Neutrophil (primary cell): ENCODE data around the gene ITGAL.

Source experiments
- H3K27ac ChIP-seq: fragments of 200-600 bp; sonication (generic); 2 replicates; pipeline ENCODE4 v1.5.1; 2016; ENCODE audit warnings: mild to moderate bottlenecking, moderate library complexity
- H3K27me3 ChIP-seq: fragments of 200-600 bp; sonication (generic); 2 replicates; pipeline ENCODE4 v1.6.0; 2016; ENCODE audit warnings: mild to moderate bottlenecking
- H3K36me3 ChIP-seq: fragments of 200-600 bp; sonication (generic); 2 replicates; pipeline ENCODE4 v1.5.1; 2017
- H3K4me1 ChIP-seq, 2 experiments: fragments of 200-600 bp in 1 of 2; sonication (generic) in 1 of 2; 1 replicate in 1 of 2; 2 replicates in 1 of 2; pipeline versions ENCODE4 v1.5.1 to v1.6.1; 2013 to 2016; ENCODE audit warnings: low read depth in 1 of 2, low read length in 1 of 2, mild to moderate bottlenecking in 1 of 2, moderate library complexity in 1 of 2; ENCODE audit not compliant: control insufficient read depth in 1 of 2, insufficient read depth in 1 of 2
- H3K4me3 ChIP-seq, 2 experiments: fragments of 200-600 bp in 1 of 2; sonication (generic) in 1 of 2; 1 replicate in 1 of 2; 2 replicates in 1 of 2; pipeline ENCODE4 v1.5.1; 2013 to 2016; ENCODE audit warnings: low read depth in 1 of 2, low read length in 1 of 2, mild to moderate bottlenecking in 1 of 2, moderate library complexity in 1 of 2
- H3K9me3 ChIP-seq: fragments of 200-600 bp; sonication (generic); 2 replicates; pipeline ENCODE4 v1.5.1; 2016
- CTCF ChIP-seq: fragments of 200-600 bp; sonication (generic); IDR thresholded peaks from 2 replicates; pipeline ENCODE4 v1.5.1; 2016; ENCODE audit warnings: antibody characterized with exemption

The ITGAL gene

GRCh38 chr16:30499284-30499683 lies 26.7 kb downstream of the ITGAL start:
- Histone ChIP-seq H3K9me3 (no peaks in the 10 kb centered on the region), H3K4me3 (no peak overlapping the region), H3K27me3 (no peaks in the 10 kb centered on the region), H3K36me3 (peaks cover 100% of the 10 kb centered on the region), H3K4me1 (no peaks in the 10 kb centered on the region), H3K27ac (no peak overlapping the region)
- TF ChIP-seq CTCF = no peak

DNA sequence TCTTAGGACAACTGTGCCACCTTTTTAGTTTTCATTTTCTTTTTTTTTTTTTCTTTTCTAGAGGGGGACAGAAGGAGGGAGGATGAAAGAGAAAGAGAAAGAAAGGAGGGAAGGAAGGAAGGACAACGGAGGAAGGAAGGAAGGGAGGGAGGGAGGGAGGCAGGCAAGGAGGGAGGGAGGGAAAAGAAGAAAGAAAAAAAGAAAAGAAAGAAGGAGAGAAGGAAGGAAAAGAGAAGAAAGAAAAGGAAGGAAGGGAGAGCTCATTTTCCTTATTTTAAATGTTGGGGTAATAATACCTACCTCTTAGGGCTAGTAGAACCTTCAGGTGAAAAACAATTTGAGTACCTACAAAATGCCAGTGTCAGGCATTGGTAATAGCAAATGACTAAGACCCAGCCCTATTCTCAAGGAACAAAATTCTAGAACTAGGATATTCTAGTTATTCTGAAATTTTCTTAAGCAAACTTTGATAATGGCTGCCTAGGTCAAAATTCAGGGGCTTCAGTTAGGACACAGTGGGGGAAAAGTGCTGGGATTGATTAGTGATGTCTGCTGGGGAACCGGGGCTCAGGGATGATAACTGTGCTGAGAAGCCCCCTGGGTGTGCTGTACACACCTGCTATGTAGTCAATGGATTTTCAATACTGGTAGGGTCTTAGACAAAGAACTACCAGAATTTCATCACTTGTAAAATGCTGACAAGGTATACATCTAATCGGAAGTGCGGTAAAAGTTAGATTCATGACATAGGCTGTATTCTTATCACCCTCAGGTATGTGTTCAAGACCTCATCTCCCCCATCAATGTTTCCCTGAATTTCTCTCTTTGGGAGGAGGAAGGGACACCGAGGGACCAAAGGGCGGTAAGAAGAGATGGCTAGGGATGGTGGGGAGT lies 31.1 kb downstream of the ITGAL start:
- H3K27me3 ChIP-seq = no peaks in the 10 kb centered on the region
- H3K9me3 ChIP-seq = no peaks in the 10 kb centered on the region
- no peak overlapping the region for H3K27ac ChIP-seq
- H3K4me3 ChIP-seq = no peak overlapping the region
- H3K4me1 ChIP-seq = no peaks in the 10 kb centered on the region
- TF ChIP-seq CTCF = no peak
- H3K36me3 ChIP-seq = peaks cover 99% of the 10 kb centered on the region

- Histone ChIP-seq H3K27me3 (no peaks in the 10 kb centered on the region), H3K36me3 (peaks cover 99% of the 10 kb centered on the region), H3K4me3 (no peak overlapping the region), H3K27ac (no peak overlapping the region), H3K4me1 (no peaks in the 10 kb centered on the region), H3K9me3 (no peaks in the 10 kb centered on the region)
- no peak for TF ChIP-seq CTCF
Observed at GRCh38 chr16:30509081-30509765, 36.7 kb downstream of the ITGAL start.

DNA sequence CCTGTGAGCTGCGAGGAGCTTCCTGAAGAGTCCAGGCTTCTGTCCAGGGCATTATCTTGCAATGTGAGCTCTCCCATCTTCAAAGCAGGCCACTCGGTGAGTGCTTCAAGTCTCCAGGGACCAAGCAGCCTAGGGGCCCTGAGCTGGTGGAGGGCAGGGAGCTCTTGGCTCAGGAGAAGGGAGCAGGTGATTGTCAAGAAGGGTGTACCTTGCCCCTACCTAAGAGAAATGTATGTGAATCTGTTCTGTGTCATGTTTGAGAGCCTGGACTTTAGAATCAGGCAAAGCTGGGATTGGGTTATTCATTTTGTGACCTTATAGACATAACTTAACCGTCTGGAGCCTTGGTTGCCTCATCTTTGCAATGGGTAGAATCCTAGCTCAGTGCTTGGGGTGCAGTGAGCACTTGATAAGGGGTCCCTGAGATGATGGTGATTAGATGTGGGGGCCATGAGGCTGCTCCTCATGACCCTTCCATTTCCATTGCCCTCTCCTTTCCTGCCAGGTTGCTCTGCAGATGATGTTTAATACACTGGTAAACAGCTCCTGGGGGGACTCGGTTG lies 37.9 kb downstream of the ITGAL start:
- no peak overlapping the region for H3K4me3 ChIP-seq
- no peaks in the 10 kb centered on the region for H3K9me3 ChIP-seq
- no peaks in the 10 kb centered on the region for H3K4me1 ChIP-seq
- H3K36me3 ChIP-seq = peaks cover 99% of the 10 kb centered on the region
- no peak overlapping the region for H3K27ac ChIP-seq
- TF ChIP-seq CTCF = no peak
- H3K27me3 ChIP-seq = no peaks in the 10 kb centered on the region

GRCh38 chr16:30511509-30511908 lies 39.0 kb downstream of the ITGAL start:
- H3K27me3 ChIP-seq = no peaks in the 10 kb centered on the region
- no peaks in the 10 kb centered on the region for H3K9me3 ChIP-seq
- no peak overlapping the region for H3K27ac ChIP-seq
- no peak for TF ChIP-seq CTCF
- no peaks in the 10 kb centered on the region for H3K4me1 ChIP-seq
- no peak overlapping the region for H3K4me3 ChIP-seq
- H3K36me3 ChIP-seq = peaks cover 100% of the 10 kb centered on the region
